NCI-H1417 treated with DMSO at 0.1 percent for 48 hours (cell line): ENCODE data around the gene CDK15.
A peak's percentile ranks its signal among the peaks of the same experiment; 100 is the strongest.
"Not testable (repeated sequence)": the region's sequence is repeated elsewhere in the genome, so short reads cannot be mapped to it uniquely, and the experiment has no call there.

Experiments
- DNase-seq: peaks from one replicate; lab custom pipeline; 2025; lab: John Stamatoyannopoulos, UW

Gene CDK15

DNA sequence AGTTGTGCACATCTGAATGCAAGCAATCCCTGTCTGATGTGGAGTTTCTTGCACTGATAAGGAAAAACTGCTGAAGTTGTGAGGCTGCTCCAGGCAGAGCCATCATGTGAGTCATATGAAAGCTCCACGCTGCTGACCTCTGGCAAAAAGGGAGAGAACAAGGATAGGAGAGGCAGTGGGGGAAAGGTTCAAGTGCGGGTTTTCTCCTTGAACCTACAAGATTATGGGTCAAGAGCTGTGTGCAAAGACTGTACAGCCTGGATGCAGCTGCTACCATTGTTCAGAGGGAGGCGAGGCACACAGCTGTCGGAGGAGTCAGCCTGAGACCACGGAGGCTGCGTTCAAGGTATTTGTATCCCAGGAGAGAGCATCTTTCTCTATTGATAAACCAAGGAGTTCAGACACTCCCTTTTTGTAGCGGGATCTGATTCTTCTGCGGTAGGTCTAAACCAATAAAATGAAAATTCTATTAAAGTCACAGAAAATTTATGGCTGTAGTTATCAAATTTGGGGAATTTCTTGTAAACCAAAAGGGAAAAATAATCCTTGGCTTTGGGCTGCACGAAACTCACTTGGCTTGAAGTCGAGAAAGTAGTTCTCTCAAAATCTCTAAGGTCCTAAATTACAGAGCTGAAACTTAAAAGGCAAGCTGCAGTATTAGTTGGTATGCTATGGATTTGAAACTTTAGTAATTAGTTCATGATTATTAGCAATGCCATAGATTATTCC is at the start of gene CDK15:
Gene CDK15, plus strand, starts transcription at position 96 of the 729 bp plus-strand sequence. Its CDS starts 128 bp downstream, at position 224.
- no peak for DNase-seq

DNA sequence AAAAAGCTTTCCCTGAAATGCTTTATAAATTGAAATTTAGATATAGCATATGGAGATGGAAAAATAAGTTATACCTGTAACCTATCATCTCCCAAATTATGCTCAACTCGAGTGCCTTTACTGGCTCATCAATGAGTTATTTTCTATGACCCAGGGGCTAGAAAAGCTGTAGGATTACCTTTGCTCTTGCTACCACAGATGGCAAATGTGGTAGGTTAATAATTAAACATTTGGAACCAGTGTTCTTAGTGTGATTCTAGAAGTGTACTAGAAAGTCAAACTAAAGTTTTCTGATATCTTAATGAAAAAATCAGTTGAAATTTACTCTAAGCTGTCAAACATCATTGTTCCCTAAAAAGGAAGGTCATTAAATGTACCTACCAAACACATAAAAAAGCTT is 48.1 kb upstream of the CDK15 start:
- DNase-seq: no peak

- no peak for DNase-seq
Measured at GRCh38 chr2:201758873-201759272, 47.5 kb upstream of the CDK15 start.

DNA sequence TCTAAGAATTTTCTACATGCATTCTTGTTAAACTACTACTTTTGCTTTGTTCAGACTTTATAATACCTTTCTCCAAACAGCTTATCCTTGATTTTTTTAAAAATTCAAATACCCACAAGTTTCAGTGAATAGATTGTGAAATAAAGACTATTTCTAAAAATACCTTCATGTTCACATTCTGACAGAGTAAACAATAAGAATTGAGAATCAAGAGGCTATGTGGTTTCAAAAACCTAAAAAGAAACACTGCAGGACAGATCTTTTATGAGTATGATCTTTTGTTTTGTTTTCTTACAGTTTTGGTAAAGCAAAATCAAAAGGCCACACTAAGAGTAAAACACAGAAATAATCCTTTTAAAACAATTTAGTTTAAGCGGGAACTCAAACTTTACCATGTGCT is 46.8 kb upstream of the CDK15 start:
- no peak for DNase-seq

DNA sequence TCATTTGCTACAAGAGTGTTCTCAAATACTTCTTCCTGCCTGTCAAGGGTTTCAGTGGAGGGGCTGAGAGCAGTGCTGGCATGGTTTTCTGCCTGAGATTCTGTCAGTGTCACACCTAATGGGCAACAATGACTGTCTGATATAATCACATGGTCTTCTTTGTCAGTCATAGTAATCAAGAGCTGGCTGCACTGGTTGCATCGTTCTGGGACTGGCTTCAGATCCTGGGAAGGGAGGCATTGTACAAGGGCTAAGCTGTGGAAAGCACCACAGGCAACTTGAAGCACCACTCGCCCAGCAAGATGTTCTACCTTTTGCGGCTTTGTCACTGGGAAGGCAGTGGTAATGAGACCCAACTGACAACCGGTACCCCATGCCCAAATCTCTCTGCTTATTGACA is 45.2 kb upstream of the CDK15 start:
- DNase-seq: no peak

DNA sequence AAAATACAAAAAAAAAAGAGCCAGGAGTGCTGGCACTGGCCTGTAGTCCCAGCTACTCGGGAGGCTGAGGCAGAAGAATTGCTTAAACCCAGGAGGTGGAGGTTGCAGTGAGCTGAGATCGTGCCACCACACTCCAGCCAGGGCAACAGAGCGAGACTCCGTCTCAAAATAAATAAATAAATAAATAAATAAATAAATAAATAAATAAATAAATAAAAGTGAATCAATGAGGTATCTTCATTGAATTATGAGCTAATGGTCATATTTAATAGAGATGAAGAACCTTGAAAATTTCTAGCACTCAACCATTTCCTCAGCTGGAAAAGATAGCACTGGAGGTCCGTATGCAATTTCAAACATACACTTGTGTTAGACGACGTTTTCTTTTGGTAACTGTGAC is 41.9 kb upstream of the CDK15 start:
- DNase-seq: not testable (repeated sequence)

DNA sequence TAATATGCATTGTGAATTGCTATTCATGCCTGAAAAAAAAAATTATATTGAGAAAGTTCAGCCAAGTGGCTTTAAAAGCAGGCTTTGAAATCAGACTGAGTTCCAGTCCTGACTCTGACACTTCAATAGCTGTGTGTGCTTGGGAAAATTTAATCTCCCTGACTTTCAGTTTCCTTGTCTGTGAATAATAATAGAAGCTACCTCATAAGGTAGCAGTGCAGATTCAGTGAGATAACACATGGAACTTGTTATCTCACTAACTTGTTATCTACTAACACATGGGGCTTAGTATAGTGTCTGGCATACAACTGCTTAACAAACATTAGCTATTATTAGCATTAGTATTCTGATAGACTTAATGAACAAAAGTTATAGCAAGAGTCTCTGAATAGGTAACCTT is 40.5 kb upstream of the CDK15 start:
- DNase-seq: no peak

- DNase-seq: no peak
Measured at GRCh38 chr2:201768918-201769317, 37.4 kb upstream of the CDK15 start.

DNA sequence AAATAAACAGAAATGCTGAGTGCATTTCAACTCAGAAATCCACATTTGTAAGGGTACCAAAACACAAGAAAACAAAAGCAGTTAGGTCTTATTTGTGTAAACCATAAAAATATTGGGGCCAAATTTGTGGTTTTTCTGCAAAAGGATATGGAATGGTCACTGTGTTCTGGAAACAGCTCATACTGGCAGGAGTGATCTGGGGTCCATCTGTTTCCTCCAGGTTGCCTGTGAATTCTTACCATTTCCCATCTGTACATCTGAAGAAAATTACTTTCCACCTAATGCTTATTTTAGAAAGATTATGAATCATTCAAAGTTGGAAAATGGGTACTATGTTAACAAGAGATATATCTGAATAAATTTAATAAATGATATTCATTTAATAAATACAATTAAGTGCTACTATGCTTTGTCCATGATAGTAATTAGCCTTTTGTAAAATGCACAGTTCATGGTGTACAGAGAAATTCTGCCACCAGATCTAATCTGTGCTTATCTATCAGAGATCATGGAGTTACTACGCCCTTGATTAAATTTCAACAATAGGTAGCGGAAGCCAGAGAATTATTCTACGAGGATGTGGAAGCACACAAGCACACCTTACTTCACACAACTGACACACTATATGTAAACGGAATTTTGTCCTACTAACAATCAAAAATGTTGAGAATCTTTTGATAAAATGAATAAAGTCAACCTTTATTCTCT is 36.5 kb upstream of the CDK15 start:
- DNase-seq: no peak

DNA sequence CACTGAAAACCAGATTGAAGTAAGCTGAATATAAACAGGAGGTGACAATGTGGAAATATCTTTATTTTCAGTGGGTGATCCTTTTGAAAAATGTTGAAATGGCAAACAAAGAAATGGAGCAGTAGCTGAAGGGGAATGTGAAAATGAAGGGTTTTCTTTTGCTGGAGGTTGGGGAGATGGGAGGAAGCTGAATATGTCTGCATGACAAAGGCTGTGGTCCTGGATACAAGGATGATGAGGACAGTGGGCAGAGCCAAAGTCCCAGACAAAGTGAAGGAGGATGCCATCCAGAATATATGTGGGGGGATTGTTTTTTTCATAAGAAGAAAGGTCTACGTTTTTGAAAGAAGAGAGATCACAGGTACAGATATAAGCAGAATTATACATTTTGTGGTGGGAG is 32.3 kb upstream of the CDK15 start:
- DNase-seq: no peak

DNA sequence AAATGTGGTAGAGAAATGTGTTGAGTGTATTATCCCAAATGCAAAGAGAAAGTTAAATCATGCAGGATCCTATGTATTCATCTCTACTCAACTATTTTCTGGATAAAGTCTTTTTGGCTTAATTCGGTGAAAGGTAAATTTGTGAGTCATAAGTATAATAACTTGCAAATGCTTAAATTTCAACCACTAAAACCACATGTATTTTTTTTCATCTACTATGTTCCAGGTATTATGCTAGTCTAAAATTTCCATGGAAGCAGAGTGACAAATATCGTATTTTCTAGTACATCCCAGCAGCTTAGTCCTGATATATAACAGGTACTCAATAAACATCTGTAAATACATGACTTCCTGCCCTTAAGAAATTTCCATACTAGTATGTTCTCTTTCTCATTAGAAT is 31.8 kb upstream of the CDK15 start:
- no peak for DNase-seq

DNA sequence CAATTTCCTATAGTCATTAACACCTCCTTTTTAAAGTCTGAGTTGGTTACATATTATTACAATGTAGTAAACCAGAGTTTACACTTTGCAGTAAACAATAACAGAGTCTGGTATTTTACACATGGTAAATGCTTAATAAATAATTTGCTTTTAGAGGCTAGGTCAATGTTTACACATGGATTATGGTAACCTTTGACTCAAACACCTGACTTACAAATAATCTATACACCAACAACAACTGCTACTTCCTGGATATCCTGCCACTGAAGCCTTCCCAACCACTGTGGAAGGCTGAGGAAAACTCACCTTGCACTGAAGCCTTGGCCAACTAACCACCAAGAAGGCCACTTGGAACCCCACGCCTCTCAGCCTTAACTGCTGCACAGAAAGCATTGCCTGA is 31.0 kb upstream of the CDK15 start:
- no peak for DNase-seq

GRCh38 chr2:201777043-201777442 is 29.3 kb upstream of the CDK15 start:
- no peak for DNase-seq

- DNase-seq: no peak
Measured at GRCh38 chr2:201777869-201778268, 28.5 kb upstream of the CDK15 start.

DNA sequence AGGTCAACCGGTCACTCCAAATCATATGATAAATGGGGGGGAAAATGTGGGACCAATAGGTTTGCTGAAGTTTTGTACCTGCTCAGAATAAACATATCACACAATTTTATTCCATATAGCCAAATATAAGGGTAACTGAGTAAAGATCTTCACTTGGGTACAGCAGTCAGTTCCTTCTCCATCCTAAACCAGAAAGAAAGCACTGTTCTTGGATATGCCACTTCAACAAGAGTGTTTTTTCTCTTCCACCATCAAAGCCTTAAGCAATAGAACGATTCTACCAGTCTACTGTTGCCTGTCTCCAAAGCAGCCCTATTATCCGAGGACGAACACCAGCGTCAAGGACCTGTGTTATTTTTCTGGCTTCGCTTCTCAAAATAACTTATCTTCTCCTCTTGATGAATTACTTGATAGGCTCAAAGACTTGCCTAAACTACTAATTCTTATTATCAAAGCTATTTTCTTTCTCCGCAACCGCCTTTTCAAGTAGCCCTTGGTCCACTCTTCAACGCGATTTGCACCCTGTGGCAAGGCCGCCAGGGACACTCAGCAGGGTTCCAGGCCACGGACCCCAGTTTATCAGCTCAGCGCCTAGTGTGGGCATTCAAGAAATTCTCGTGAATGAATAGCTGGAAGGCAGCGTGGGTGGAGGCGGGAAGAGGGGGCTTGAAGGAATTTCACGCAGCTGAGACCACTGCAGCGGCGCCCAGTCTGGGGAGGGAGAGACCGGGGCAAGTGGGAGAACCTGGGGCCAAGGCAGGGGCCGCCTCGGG is 26.2 kb upstream of the CDK15 start:
- no peak for DNase-seq

DNA sequence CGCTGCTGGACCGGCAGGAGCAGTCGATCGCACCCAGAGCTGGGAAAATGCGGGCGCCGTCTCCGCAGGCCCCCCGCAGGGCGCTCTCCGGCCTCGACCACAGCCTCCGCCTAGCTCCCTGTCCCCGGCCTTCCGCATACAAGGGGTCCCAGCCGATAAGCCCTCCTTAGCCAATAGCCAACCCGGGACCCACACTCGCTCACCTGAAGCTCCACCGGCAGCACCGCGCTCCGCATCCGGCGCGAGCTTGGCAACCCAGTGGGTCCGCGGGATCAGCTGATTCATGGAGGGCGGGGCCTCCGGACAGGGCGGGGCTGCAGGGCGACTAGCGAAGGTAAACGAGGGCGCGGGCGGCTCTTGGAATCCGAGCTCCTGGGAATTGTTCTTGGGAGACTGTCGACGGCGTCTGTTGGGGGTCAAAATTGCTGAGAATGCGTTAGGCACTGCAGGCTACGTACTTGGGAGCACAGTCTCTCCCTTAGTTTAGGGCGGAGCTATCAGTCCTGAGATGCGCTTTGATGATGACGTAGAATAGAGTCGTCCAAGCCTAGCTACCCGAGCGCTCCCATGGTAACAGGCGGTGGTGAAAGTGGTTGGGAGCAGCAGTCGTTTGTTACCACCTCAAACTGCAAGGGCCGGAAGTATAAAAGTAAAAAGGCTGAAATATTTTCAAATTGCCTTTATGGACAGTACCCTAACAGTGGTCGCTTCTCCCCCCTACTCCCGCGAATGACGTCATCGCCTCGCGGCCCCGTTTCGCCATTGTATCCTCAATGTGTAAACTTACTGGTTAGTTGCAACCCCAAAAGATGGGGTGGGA is 25.5 kb upstream of the CDK15 start, which contains the start of gene ALS2:
Gene ALS2, minus strand, starts transcription at position 260 of the 820 bp plus-strand sequence. CDS start 12,048 bp downstream, outside the sequence.
- peak; percentile 97 for DNase-seq

DNA sequence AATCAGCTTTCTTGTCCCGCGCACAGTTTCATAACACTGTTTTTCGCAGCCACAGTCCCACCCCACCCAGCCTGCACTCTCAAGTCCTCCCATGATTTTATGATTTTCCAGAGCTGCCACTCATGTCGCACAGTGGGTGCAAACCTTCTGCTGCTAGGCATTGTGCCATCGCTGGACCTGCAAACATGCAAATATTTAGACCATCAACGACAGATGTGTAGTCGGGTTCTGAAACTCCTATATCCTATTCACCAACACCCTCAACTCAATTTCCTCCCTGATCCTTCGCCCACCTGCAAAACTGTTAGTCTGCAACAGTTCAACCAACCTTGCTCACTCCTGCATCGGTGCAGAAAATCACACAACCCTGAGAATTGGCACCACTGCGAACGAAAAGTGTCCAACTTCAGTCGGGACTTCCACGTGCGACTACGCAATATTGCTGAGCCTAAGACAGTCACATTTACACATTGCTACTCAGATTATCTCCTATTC is 24.7 kb upstream of the CDK15 start:
- DNase-seq: no peak

DNA sequence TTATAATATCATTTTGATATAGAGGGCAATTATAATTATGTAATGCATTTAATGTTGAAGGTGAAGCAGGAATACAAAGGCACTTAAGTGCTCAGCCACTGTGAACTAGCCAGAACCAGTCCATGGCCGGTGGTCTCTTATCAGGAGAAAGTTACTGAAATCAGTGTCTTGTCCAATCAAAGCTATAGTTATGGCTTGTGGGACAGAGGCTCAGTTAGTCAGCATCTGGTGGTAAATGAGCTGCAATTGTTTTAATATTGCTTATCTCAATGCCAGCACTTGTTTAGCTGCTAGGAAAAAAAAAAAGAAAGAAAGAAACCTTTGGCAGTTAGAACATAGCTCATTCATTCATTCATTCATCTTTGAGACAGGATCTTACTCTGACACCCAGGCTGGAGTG is 21.8 kb upstream of the CDK15 start:
- DNase-seq: no peak

- DNase-seq: no peak
Measured at GRCh38 chr2:201785135-201785534, 21.2 kb upstream of the CDK15 start.

GRCh38 chr2:201786471-201786870 is 19.9 kb upstream of the CDK15 start:
- no peak for DNase-seq

- no peak for DNase-seq
Measured at GRCh38 chr2:201788371-201788770, 18.0 kb upstream of the CDK15 start.

- DNase-seq: no peak
Measured at GRCh38 chr2:201789395-201789794, 16.9 kb upstream of the CDK15 start.
